PC-3 (cell line): ENCODE data around the gene FMNL2.

Experiments
- CTCF ChIP-seq: fragments of 300-600 bp; sonication (generic); conservative IDR thresholded peaks from 2 replicates; pipeline ENCODE4 v1.5.1; 2017; ENCODE audit warnings: antibody characterized with exemption, low read depth, mild to moderate bottlenecking, low read length
- EZH2 ChIP-seq: fragments of 300-600 bp; sonication (generic); IDR thresholded peaks from one replicate; pipeline ENCODE4 v1.6.1; 2017; ENCODE audit warnings: antibody characterized with exemption, mild to moderate bottlenecking, low read length; ENCODE audit not compliant: unreplicated experiment

- no peak for TF ChIP-seq CTCF
- no peak for TF ChIP-seq EZH2
Observed at GRCh38 chr2:152369176-152369860, 34.3 kb downstream of the FMNL2 start.
